Measurements from ENCODE around the gene CYFIP1.

- no peak for TF ChIP-seq RXRA (IDR thresholded peaks at IDR 0.05; ENCODE audit: insufficient read depth, low read depth, low read length)
- TF ChIP-seq, protein P1, sequence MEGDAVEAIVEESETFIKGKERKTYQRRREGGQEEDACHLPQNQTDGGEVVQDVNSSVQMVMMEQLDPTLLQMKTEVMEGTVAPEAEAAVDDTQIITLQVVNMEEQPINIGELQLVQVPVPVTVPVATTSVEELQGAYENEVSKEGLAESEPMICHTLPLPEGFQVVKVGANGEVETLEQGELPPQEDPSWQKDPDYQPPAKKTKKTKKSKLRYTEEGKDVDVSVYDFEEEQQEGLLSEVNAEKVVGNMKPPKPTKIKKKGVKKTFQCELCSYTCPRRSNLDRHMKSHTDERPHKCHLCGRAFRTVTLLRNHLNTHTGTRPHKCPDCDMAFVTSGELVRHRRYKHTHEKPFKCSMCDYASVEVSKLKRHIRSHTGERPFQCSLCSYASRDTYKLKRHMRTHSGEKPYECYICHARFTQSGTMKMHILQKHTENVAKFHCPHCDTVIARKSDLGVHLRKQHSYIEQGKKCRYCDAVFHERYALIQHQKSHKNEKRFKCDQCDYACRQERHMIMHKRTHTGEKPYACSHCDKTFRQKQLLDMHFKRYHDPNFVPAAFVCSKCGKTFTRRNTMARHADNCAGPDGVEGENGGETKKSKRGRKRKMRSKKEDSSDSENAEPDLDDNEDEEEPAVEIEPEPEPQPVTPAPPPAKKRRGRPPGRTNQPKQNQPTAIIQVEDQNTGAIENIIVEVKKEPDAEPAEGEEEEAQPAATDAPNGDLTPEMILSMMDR (IDR thresholded peaks at IDR 0.05; ENCODE audit: control extremely low read depth in 1 of 3, insufficient read depth in 1 of 3, low read depth in 1 of 3, low read length in 3 of 3): no peak
- no peak for TF ChIP-seq TCF12 (IDR thresholded peaks at IDR 0.05; ENCODE audit: low read depth, low read length)
- no peak for TF ChIP-seq TAF1 (IDR thresholded peaks at IDR 0.05; ENCODE audit: low read depth, low read length)
- TF ChIP-seq ZNF274 (IDR thresholded peaks at IDR 0.05; ENCODE audit: borderline replicate concordance, extremely low read depth, low read length): no peak
- TF ChIP-seq ATF3 (IDR thresholded peaks at IDR 0.05; ENCODE audit: insufficient read depth, low read depth, low read length): no peak
- no peak for TF ChIP-seq POLR2A (IDR thresholded peaks at IDR 0.05; ENCODE audit: control extremely low read depth in 1 of 2, low read depth in 2 of 2, low read length in 2 of 2)
- TF ChIP-seq CBX8 (IDR thresholded peaks at IDR 0.05; ENCODE audit: borderline replicate concordance, low read depth, low read length): no peak
- TF ChIP-seq HDAC2 (IDR thresholded peaks at IDR 0.05; ENCODE audit: borderline replicate concordance in 1 of 2, low read depth in 2 of 2, low read length in 2 of 2): no peak
- TF ChIP-seq CHD1 (IDR thresholded peaks at IDR 0.05; ENCODE audit: low read depth, low read length): no peak
- no peak for TF ChIP-seq CHD2 (IDR thresholded peaks at IDR 0.05; ENCODE audit: low read length)
Observed at GRCh38 chr15:22956257-22956977, 23.8 kb downstream of the CYFIP1 start.

Data from H1 (cell line).